Measurements from ENCODE around the gene ABCD3.

The ABCD3 gene

GRCh38 chr1:94503153-94503552 lies 85.0 kb downstream of the ABCD3 start:
- H3K4me3 ChIP-seq (ENCODE audit: low read depth, low read length), result no peak overlapping the region
- no peak for TF ChIP-seq CTCF (IDR thresholded peaks at IDR 0.05; ENCODE audit: control insufficient read depth, extremely low read depth, insufficient read depth)
- no peak for DNase-seq (ENCODE audit: low read depth)

GRCh38 chr1:94504601-94505000 lies 86.4 kb downstream of the ABCD3 start:
- no peak for TF ChIP-seq CTCF (IDR thresholded peaks at IDR 0.05; ENCODE audit: control insufficient read depth, extremely low read depth, insufficient read depth)
- no peak overlapping the region for H3K4me3 ChIP-seq (ENCODE audit: low read depth, low read length)
- DNase-seq (ENCODE audit: low read depth), result no peak

GRCh38 chr1:94512816-94513215 lies 94.6 kb downstream of the ABCD3 start:
- no peak overlapping the region for H3K4me3 ChIP-seq (ENCODE audit: low read depth, low read length)
- no peak for DNase-seq (ENCODE audit: low read depth)
- no peak for TF ChIP-seq CTCF (IDR thresholded peaks at IDR 0.05; ENCODE audit: control insufficient read depth, extremely low read depth, insufficient read depth)

- no peak overlapping the region for H3K4me3 ChIP-seq (ENCODE audit: low read depth, low read length)
- TF ChIP-seq CTCF (IDR thresholded peaks at IDR 0.05; ENCODE audit: control insufficient read depth, extremely low read depth, insufficient read depth), result peak; percentile 76
- DNase-seq (ENCODE audit: low read depth), result no peak
These were observed 96.0 kb downstream of the ABCD3 start for GRCh38 chr1:94514095-94514727.

- TF ChIP-seq CTCF (IDR thresholded peaks at IDR 0.05; ENCODE audit: control insufficient read depth, extremely low read depth, insufficient read depth), result no peak
- H3K4me3 ChIP-seq (ENCODE audit: low read depth, low read length), result no peak overlapping the region
- DNase-seq (ENCODE audit: low read depth), result no peak
These were observed 97.2 kb downstream of the ABCD3 start for GRCh38 chr1:94515296-94515947.

- no peak for DNase-seq (ENCODE audit: low read depth)
- no peak for TF ChIP-seq CTCF (IDR thresholded peaks at IDR 0.05; ENCODE audit: control insufficient read depth, extremely low read depth, insufficient read depth)
- H3K4me3 ChIP-seq (ENCODE audit: low read depth, low read length), result no peak overlapping the region
These were observed 101.2 kb downstream of the ABCD3 start for GRCh38 chr1:94519351-94519750.

- no peak overlapping the region for H3K4me3 ChIP-seq (ENCODE audit: low read depth, low read length)
- TF ChIP-seq CTCF (IDR thresholded peaks at IDR 0.05; ENCODE audit: control insufficient read depth, extremely low read depth, insufficient read depth), result peak; percentile 73
- DNase-seq (ENCODE audit: low read depth), result no peak
These were observed 104.1 kb downstream of the ABCD3 start for GRCh38 chr1:94522304-94522703.

All from LNCaP clone FGC (cell line).